Activated naive CD8-positive, alpha-beta T cell treated with anti-CD3 and anti-CD28 coated beads, Interleukin-2, amount 50 U/mL, for 16 hours (primary cell): ENCODE results near the gene PRKG1.
"Not testable (repeated sequence)": the region's sequence is repeated elsewhere in the genome, so short reads cannot be mapped to it uniquely, and the experiment has no call there.

ENCODE experiments used
- DNase-seq: peaks from one replicate; pipeline ENCODE4 v3.0.0-alpha.2; 2020; ENCODE audit warnings: low read depth, low spot score

PRKG1 gene

DNA sequence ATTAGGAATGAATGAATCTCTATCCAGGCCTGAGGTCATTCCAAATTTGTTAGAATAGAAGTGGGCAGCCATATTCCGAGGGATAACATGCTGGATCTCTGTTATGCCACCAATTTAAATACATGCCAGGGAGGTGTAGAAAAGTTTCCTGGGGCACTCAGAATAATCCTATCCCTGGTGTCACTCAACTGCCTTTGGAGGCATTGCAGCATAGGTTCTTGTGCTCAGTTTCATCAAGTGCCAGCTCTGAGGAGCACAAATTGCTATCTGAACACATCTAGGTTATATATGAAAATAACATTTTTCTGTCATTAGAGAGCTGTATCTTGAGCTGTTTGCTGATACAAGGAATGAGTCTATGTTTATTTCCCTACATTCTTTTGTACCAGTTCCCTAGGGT lies 427.8 kb downstream of the PRKG1 start:
- DNase-seq: no peak

DNA sequence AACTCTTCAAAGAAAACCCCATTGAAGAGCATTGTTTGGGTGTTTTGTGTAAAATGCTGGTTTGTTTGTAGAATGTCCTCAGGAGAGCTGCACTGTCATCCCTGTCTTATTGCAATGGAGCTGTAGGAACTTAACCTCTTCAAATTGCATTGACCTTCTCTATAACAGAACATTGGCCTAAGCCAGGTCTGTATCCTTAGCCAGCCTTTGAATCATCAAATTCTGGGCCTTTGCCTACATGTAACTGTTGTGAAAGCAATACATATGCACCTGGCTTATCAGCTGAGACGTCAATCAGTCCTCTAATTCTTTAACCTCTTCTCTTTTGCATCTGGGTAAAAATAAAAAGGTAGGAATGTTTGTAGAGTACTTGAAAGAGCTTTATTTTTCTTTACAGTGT lies 429.1 kb downstream of the PRKG1 start:
- no peak for DNase-seq

DNA sequence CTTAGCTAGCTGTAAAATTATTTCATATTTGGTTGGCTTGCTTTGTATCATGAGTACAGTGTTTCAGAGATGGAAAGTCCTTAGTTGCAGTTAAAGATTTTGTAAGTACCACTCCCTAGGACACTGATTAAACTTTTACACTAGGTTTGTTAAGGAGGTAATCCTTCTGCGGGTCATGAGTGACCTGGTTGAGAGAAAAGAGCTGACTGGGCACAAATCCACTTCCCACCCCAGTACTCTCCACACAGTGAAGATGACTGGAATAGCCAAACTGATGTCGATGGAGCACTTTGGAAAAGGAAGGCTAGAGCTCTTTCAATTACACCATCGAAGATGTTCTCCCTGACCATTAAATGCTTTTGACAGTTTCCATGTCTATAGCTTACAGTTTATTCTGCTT lies 433.2 kb downstream of the PRKG1 start:
- DNase-seq: no peak

DNA sequence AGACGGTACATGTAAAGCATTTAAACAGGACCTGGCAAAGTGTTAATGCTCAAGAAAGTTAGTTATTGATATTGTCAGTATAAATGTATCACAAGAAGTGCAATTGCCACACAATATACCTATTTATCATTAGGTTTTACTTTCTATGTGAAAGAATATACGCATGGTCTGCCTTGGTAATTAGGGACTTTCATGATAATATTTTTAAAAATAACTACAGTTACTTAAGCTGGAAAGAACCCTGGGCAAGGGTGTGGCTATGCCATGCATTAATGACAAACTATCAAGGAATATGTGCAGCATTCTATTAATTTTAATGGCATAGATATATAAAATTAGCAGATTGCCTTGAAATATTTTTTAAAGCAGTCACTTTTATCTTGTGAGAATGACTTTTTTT lies 433.9 kb downstream of the PRKG1 start:
- no peak for DNase-seq

DNA sequence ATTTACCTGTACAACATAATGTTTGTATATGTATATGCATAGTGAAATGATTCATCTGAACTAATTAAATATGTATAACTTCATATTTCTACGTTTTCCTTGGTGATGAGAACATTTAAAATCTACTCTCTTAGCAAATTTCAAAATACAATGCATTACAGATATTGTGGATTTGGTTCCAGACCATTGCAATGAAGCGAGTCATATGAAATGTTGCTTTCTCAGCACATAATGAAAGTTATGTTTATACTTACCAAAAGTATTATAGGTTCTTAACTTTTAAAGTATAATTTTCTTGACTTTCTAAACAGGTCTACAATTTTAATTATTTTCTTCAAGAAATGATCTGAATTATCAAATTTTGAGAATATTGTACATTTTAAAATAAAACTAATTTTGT lies 435.9 kb downstream of the PRKG1 start:
- no peak for DNase-seq

DNA sequence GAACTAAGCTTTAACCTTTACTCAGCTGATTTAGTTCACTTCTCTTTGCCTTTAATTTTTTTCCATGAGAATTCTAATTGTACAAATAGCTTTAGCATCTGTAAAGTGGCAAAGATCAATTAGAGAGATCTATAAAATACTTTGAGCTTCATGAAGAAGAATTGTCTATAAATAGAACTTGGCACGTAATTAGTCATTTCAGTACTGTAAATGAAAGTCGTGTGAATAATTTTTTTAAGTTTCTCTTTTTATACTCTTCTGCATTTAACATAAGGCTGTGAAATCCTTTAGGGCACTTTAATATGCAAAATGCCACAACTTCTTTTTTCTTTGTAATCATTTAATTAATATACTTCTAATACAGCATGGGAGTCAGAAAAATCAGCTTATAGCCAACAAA lies 447.3 kb downstream of the PRKG1 start:
- DNase-seq: no peak

DNA sequence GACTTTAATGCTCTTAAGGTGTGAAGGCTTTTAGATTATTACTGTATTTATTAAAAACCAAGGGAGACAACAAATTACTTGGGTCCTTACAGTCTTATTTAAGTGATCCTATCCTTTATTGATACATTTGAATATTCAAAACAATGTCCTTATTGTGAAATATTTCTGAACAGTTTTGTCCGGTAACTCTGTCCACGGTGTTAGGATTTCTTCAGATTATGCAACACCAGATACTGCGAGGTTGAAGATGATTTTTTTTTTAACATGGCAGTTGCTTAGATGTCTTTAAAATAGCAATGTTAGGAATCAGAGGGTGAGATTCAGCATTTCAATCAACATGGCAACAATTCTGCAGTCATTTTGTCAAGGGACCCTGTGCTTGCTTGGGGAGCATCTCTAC lies 448.6 kb downstream of the PRKG1 start:
- DNase-seq: no peak

DNA sequence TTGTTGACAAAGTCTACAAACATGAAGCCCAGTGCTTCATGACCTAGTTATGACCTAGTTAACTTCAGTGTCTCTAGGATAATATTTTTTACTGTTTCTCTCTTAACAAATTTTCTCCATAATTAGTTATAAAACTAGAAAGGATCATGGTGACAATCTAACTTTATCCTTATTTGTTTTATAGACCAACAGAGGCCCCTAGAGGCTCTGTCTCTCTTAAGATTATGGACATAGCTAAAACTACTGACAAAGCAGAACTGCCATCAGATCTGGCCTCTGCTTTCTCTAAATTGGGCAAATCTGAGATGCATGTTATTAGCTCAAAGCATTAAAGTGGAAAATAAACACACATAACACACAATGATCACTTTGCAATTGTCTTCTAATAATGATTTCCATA lies 449.2 kb downstream of the PRKG1 start:
- DNase-seq: no peak

DNA sequence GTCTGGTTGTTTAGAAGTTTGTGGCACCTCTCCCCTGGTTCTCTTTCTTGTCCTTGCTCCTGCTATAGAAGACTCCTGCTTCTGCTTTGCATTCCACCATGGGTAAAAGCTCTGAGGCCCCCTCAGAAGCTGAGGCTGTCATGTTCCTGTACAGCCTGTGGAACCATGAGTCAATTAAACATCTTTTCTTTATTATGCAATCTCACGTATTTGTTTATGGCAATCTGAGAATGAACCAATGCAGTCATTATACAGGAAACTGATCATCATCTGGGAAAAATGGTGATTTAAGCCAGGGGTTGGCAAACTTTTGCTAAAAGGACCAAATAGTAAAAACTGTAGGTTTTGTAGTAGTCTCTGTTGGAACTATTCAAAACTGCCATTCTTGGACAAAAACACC lies 449.8 kb downstream of the PRKG1 start:
- DNase-seq: no peak

DNA sequence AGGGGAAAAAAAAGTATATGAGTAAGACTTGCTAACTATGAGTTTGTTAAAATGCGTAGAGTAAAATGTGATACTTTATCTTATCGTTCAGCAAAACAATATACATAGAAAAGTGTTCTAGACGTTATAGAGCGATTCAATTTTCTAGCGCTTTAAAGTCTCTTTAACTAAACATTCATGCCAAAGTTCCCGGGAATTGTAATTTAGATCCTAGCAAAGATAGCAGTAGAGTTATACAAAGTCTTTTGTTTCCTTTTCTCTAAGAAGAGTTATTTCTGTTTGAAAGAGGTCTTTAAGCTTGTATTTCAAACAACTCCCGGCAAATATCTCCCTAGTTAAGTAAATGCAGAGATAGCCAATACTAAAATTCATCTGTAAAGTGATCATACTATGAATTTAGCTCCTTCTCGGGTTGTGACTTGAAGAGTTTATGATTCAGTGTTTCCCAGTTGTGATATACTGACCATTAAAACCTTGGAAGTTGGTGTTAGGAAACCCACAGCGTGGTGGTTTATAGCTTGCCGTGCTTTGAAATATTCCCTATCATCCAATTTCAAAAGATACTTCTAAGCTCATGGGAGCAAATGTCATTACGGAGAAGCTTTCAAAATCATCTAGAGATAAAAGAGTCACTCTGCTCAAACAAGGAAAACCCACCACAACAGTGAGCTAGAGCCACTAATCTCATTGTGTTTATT lies 453.4 kb downstream of the PRKG1 start:
- DNase-seq: no peak

DNA sequence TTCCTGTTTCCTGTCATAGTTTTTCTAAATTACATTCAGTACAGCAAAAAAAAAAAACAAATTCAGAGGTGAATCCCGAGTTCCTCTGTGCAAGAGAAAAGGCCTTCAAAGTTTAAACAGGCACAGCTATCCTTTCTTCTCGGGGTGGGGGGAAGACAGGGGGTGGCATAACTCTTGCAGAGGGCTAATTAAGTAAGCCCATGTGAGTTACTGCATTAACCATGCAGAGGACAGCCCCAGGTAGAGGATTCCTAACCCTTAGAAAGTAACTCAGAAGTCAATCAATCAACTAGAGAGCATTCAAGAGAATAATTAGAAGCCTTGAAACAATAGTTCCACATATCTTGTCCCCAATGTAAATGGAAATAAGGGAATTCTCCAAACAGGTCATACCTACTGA lies 454.2 kb downstream of the PRKG1 start:
- no peak for DNase-seq

DNA sequence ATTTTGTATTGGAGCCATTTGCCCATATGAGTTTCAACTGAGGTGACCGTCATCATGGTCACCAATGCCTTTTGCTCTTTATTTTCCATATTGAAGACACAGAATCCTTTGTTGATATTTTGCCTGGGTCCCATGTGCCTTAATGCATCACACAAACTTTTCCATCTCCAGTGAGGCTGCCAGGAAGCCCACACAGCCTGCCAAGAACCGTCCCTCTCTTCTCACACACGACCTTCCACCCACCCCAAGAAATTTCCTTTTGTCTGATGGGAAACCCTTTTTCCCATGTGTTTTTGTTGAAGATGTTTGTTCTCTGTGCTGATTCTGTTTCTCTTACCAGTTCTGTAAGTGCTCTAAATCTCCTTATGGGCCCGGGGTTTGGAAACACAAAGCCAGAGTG lies 456.3 kb downstream of the PRKG1 start:
- no peak for DNase-seq

DNA sequence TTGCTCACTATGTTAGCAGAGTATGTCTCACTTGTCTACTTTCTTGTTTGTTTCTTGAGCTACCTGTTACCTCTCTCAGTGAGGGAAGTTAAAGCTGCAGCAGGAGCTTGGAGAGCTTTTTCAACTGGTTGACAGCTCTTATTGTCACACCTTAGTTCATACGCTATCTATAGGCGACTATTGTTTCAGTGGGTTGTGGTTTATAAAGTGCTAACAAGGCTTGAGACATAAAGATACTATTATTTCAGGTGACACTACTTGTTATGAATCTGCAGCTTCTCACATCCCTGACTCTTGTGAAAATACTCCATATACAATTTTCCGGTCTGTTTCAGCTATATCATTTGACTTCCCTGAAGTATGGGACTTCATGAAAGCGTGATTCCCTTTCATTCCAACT lies 457.8 kb downstream of the PRKG1 start:
- no peak for DNase-seq

DNA sequence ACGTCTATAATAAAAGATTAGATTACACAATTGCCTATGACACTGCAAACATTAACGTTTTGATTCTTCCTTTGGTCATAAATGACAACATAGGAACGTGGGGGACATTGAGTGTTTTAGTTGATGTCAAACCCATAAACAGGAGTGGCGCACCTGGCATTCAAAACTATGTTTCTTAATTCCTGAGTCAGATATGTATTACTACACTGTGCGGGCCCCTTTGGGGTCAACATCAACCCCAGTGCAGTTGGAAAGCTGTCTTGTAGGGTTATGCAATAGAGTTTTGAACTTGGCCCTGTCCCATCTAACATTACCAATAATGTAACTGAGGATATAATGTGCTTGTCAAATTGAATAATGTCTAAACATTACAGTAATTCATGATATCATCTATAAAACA lies 468.6 kb downstream of the PRKG1 start:
- no peak for DNase-seq

DNA sequence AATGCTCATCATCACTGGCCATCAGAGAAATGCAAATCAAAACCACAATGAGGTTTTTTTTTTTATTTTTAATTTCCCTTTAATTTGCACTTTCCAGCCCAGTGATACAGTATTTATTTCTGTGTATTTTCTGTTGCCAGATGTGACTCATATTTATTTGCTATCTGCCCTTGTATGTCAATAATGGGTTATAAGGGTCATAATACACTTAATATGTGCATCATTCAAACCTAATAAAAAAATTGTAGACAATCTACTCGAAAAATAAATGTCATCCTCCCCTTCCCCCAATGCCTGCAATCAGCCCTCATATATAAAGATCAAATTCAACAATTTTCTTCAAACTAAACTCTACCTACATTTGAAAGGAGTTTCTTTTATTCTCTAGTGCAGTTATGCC lies 470.6 kb downstream of the PRKG1 start:
- DNase-seq: no peak

DNA sequence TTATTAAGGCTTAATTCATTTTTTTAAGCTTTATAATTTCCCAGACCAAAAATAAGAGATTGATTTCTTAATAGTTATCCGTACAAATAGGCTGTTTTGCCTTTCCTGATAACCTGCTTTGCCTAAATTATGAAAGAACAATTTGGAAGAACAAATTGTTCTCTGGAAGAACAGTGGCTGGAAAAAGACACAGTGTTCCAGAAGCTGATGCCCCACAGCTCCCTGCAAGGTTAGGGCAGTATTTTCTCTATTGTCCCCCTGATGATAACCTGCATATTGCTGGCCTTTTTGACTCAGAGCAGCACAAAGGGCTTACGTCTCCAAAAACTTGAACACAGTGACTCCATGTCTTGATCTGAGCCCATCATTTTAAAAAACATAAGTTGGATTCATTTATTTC lies 473.7 kb downstream of the PRKG1 start:
- no peak for DNase-seq

DNA sequence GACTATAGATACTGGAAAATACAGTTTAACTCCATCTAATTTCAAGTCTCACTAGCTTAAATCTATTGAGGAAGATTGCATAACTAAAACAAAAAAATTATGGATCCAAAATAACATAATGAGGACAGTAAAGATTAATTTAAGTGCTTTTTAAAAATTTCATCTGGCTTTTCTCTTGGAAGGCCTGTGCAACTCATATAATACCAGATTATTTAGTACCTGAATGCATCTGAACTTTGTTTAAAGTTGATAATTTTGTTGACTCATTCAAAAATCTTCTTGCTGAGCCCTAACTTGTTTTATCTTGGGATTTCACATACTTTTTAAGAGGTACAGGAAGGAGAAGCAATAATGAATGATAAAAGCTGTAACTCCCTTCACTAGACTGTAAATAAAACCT lies 478.6 kb downstream of the PRKG1 start:
- no peak for DNase-seq

DNA sequence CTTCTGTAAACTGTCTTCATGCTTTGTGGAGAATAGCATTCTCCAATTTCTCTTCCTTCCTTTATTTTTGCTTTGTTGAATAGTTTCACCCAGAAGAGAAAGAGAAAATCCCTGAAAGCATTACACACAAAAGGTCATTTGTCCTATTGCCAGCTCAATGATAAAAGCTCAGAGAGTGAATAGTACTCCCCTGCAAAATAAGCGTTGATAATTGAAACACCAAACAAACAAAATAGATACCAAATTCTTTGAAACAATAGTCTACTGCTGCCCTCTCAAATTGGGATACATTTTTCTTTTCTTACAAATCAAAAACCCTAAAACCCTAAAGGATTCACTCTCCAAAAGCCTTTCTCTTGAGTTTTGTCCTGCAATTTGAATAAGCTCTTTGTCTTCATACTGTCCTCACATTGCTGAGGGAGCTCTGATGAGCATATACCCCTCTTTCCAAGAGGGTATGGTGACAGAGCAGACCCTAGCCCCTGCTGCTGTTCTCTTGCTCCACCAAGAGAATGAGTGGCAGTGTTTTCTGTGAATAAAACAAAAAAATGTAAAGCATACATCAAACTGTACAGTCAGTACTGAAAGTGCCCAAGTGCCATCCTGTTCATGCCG lies 490.7 kb downstream of the PRKG1 start:
- DNase-seq: no peak

DNA sequence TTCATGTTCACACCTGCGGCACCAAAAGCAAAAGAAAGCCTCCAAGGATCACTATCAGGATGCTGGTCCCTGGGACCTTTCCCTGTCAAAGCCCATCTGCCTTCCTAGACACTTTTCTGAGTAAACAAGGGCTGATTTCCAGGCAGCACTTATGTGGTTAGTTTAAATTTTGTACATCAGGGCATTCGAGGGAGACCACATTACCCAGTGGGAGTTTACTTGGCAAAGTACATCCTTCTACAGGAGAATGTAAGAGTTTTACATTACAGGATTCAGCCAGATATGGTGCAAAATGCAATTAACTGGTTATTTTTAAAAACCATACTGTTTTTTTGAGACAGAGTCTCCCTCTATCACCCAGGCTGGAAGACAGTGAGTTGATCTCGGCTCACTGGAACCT lies 493.0 kb downstream of the PRKG1 start:
- no peak for DNase-seq

DNA sequence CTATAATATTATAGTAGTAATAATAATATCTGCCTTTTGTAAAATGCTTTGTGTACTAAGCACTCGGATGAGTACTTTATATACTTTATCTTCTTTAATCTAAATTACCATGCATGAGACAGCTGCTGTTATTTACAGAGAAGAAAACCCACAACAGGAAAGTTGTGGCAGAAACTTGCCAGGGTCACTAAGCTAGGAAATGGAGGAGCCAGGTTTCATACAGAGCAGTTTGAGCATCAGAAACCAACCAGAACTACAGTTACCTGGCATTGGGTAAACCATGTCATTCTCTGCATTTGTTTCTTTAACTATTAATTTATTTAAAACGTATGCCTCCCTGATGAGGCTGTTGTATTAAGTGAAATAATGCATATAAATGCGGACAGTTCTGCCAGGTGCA lies 495.2 kb downstream of the PRKG1 start:
- DNase-seq: no peak

DNA sequence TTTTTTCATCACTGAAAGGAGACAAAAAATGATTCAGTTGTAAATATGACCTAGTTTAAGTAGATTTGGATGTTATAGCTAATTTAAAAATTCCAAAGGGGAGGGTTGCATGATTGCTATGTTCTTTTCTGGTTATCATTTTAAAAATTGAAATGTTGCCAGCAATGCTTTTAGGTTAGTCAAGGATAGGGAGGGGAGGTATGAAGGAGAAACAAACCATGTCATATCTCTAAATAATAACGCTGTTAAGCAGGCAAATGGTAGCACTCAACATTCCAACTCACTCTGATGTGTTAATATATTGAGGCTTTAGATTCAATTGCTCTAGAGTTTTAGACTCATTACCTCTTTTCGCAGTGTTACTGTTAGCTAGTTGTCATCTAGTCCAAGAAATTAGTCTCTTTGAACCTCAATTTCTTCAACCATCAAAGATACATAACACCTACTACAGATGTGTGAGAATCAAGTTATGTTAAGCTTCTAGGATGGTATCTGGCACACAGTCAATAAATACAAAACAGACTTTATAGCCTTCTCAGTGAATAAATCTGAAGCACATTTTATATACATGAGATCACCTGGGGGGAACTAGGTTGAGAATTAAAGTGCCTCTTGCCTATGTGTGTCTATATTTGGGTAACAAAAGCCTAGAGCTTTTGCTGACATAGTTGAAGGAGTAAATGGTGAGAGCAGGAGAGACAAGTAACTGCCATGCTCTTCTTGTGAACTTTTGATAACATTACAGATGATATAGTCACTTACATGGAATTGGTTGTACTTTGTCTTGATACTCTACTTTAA lies 500.2 kb downstream of the PRKG1 start:
- no peak for DNase-seq

DNA sequence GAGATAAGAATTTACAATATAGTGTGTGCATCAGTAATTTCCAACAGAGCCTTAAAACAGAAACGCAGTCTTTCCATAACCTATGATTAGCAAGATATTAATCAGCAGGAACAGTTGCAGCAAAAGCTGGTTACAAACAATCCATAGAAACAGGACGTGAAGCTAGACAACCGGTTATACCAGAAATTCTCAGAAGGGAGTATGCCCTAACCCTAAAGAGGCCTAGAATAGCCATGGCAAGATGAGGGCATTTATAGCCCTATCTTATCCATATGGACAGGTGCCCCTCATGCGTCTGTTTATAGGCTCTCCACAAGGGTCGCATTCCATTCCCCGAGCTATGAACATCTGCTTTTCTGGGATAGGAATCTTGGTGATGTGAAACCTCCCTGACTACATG lies 506.9 kb downstream of the PRKG1 start:
- DNase-seq: not testable (repeated sequence)

DNA sequence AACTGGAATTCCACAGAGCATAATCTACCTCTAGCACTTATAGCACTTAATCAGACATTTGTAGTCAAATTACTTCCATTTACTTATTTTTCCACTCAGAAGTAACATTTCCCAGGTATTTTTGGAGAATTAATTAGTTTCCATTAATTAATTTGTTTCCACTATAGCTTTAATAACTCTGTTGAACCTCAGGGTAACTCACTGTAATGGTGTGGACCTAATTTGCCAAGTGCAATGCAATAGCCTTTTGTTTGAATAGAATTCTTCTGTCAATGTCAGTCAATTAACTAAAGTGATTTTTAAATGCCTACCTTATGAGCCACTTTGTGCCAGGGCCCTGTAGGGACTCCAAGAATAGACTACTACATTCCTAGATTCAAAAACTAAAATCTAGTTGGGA lies 509.7 kb downstream of the PRKG1 start:
- no peak for DNase-seq
